Limb (tissue), 2 donors: ENCODE measurements around the gene DMRT2.

Experiments used
- DNase-seq, 2 donors: peaks; one replicate each; pipeline ENCODE4 v3.0.0-alpha.2; 2016; ENCODE audit errors: extremely low spot score in 2 of 2

DMRT2 gene

DNA sequence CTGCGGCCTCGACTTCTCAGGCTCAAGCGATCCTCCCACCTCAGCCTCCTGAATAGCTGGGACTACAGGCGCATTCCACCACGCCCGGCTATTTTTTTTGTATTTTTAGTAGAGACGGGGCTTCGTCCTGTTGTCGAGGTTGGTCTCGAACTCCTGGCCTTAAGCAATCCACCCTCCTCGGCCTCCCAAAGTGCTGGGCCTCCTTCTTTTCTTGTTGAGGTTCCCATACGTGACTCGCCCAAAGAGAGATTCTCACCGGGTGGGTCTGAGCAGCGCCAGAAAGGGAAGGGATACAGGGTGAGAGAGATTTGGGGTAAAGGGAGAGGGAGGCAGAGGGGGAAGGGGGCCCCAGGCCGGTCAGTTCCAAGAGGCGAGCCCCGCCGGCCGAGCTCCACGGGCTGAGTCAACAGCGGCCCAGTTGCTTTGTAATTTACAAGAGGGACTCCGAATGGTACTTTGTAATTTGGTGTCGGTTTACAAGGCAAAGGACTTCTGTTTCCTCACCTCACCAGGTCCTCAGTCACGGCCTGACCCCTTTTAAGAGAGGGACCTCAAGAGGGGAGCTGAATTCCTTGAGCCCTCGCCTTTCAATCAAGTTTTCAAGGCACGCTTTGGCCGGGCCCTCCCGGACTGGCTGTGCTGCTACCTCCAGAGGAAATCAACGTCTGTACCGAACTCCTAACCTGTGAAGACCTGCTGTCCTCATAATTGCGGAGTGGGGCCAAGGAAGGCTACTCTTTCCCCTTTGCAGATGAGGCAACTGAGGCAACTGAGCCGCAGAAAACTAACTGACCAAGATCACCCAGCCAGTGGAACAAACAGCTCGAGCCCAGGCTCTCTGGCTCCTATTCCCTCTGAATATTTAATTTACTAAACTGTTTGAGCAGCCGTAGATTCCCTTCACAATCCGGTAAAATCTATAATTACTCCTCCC is 3.3 kb upstream of the DMRT2 start:
- peak in 1 of 2 donors; percentile 46 for DNase-seq

DNA sequence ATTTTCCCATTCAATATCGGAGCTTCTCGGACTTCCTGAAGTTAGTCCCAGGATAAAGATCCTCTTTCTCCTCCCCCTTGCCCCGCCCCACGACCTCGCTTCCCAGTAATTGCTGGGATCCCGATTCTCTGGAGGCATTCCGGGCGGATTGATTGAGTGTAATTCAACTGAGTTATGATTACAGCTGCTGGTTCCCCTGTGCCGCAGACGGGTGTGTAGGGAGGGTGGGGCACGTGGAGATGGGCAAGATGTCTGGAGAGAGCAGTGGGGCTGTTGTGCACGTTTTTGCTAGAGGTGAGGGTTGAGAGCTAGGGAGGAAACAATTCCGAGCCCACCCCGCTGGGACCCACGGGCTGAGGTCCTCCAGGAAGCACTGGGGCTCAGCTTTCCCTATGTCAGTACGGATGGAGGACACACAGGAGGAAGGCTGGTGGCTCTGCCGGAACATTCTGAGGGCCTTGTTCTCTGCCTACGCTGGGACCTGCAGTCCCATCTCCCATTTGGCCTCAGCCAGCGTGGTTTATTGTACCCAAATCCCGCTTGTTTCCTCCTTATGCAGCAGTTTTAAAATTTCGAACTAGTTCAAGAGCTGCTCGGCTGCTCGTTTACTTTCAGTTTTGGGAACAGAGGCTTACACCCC is 2.4 kb upstream of the DMRT2 start:
- peak in 1 of 2 donors; percentile 54 for DNase-seq

DNA sequence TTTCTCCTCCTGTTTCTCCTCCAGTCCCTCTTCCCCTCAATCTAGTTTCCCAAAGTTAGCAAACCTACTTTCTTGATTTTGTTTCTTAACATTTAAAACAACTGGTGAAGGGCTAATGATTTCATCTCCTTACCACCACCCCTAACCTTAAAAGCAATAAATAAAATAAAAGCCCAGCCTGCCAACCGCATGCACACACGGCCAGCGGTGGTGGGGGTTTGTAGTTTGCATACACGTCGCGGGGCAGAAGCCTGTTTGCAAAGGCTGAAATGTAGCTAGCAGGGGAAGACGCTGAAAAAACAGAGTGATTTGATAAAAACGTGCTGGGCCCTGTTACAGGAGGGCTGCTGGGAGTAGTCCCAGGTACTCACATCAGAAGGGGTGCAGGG is 1.9 kb upstream of the DMRT2 start:
- DNase-seq: no peak

DNA sequence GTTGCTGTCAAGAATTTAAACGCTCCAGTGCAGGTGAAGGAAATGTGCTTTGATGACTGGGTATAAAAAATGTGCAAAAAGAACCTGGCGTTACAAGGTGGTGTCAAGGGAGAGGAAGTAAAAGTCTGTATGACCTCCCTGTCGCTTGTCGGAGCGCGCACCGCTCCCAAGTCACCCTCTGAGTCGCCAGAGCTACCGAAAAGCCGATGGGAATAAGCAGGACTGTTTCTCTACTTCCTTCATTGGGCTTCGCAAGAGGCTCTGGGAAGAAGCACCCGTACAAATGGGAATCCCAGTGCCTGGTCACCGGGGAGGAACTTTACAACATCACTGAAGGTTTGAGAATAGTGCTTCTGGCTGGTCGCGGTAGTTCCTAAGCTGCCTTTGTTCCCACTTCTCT is 1.3 kb upstream of the DMRT2 start:
- DNase-seq: no peak

DNA sequence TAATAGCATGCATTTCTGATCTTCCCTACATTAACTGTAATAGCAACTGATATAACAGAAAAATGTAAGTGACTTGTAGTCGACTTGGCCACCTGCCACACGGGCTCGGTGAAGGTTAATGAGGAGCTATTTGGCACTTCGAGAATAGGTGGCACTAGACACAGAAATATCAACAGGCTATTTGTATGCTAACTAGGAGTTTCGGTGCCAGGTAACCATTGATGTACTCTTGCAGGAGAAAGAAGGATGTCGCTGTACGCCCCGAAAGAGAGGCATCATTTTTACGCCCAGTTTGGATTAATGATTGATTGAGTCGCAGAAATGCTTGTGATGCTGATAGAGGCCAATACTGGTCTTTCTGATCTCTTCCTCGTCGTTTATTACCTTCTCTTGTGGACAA is 516 bp upstream of the DMRT2 start:
- DNase-seq: no peak

DNA sequence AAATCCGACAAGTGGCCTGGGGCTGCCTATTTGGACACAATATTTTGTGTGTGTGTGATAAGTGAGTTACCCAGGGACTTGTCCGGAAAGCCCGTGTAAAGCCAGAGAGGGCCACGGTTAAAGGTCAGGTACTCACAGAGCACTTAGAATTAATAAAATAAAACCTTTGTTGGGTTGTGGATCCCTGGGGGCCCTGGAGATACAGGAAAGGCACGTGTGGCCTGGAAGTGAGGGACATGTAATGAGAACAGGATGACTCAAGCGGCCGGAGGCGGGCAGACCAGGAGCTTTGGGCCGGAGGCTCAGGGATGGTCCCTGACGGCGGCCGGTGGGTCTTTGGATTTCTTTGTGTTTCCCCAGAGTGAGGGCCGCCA is 1.0 kb downstream of the DMRT2 start:
- DNase-seq: peak in 1 of 2 donors; percentile 43

DNA sequence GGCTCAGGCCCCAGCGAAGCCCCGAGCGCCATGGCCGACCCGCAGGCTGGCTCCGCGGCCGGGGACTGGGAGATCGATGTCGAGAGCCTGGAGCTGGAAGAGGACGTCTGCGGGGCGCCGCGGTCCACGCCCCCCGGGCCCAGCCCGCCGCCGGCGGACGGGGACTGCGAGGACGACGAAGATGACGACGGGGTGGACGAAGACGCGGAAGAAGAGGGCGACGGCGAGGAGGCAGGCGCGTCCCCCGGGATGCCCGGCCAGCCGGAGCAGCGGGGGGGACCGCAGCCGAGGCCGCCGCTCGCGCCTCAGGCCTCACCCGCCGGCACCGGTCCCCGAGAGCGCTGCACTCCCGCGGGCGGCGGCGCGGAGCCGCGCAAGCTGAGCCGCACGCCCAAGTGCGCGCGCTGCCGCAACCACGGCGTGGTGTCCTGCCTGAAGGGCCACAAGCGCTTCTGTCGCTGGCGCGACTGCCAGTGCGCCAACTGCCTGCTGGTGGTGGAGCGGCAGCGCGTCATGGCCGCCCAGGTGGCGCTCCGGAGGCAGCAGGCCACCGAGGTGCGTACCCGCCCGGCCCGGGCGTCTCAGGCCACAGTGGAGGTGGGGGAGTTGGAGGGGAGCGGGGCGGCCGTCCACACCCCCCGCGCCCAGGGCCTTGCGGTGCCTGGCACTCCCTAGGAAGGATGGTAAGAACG is 1.6 kb downstream of the DMRT2 start:
- peak in 1 of 2 donors; percentile 72 for DNase-seq

DNA sequence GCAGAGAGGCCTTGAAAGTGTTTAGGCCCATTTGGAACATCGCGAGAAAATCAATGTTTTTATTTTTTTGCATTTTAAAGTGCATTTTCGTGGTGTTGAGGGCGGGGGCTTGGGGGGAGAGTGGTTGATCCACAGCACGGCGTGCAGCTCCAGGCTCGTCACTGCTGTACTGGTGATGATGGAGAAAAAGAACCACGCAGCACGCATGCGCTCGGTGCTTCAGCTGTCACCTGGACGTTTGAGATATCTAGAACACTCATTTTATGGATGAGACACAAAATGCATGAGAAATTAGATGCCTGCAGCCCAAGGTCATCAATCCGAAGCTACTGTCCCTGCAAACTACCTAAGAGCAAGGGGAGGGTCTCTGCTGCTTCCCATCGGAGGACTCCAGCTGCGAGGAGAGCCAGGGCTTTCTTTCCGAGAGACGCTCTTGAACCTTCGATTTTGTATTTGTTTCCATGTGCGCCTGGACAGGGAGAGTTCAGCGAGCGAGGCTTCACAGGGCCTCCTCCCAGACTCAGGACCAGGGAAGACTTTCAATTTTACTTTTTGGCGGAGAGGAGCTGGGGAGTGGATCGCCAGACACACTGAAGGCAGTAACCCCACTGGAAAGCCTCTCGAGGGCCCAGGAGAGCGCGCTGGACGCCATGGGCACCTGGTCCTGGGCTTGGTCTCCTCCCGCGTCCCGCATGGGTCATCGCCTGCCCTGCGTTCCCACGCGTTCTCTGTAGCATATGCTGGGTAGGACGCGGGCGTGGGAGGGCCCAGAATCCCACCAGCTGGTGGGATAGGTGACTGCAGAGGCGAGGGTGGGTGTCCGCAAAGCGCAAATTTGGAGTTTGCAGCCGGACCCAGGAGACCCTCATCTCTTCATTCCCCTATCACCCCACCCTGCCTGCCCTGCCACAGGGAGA is 2.5 kb downstream of the DMRT2 start:
- DNase-seq: peak in 1 of 2 donors; percentile 47

DNA sequence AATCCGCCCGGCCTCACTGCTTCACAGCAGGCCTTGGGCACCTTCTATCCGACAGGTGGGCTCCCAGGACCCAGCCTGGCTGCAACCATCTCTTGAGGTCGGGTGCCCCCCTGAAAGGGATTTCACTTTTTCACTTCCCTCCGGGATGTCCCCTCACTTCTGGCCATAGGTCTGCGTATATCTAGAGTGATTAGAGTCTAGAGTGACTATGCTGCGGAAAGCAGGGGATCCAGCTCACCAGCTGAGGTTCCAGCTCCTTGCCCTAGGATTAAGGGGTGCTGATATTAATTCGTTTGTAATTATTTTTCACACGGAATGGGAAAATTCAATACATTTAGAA is 3.1 kb downstream of the DMRT2 start:
- no peak for DNase-seq

DNA sequence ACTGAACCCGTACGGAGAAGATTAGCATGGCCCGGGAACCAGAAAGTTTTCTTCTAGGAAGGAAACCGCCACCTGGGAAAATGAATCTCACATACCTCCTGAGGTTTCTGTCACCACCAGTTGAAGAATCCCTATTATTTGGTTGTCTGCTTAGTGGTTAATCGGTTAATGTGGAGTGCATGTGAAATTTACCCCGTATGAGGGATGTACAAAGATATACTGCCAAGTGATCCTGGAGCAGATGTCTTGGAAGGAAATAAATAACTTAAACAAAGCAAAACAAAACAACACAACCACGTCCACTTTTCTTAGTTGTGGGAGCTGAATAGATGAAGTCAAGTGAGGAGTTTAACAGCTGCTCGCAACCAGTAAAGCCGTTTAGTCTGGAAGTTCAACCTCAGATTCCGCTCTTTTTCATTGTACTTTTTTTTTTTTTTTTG is 3.8 kb downstream of the DMRT2 start:
- DNase-seq: peak in 1 of 2 donors; percentile 44

DNA sequence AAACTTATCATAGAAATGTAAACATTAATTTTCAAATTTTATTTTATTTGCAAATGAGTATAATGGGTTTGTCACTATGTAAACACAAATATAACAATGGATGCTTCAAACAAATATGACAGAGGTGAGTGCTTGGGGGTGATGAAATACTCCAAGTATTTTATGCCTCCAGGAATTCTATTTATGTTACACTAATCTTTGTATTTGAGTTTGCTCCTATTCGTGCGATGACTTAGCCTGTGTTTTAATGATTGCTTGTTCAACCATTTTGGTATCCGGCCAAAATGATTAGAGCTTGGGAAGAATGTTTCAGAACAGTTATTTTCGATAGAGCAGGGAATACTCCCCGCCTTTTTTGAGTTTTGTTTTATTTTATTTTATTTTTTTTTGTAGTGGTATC is 5.0 kb downstream of the DMRT2 start:
- DNase-seq: no peak

DNA sequence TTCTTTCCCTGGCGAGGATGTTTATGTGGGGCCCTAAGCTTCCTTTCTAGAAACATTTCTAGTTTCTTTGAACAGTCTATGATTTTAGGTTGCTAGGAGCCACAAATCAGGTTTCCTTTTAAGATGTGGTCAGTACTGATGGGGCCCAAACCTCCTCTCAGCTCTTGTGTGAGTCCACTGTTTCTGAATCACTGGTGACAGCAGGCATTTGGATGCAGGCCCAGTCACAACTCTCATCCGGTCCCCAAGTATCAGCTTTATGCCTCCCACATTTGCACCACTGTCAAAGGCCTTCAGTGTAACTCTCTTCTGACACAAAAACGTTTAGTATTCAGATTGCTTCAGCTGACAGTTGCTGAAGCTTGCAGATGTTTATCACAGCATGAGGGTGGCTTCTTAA is 7.8 kb downstream of the DMRT2 start:
- no peak for DNase-seq

DNA sequence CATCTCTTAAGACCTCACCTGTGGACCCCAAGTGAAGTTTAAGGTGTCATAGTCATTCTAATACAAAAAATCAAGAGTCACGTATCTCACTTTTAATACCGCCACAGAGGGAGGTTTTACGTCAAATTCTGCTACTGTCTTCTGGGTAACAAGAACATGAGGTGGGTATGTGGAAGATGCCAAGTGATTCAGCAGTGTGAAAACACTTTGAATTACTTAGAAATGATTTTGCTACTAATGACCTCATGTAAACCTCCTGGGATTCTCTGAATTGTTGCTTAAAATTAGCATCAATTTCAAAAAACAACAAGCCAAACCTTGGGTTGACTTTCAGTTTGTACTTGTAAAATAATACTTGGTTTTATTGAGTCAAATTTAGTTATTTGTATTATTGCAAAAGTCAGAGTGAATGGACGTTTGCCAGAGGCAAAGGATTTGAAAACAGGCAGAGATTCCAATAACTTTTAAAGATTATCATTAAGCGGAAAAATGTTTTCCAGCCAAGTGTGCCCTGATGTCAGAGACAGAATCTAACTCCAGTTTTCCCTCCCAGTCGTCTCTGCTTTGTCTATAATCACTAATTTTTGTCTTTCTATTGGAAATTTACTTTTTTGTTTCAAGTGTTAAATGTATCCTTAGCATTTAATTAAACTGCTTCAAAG is 8.8 kb downstream of the DMRT2 start:
- DNase-seq: no peak

DNA sequence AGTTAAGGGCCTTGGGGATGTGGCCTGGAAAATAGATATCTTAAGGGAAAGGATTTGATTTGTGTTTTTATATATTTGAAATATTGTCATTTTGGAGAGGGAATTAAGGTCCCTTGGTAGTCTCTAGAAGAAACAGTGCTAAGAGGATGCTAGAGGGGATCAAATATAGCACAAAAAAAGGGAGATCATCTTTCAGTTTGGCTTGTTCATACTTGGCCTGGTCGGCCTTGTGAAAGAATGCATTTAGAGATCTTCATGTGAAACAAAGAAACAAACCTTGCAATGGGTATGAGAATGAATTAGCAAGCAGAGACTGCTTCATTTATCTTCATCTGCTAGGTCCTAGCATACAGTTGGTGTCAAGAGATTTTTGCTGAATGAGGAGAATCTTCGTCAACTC is 15.0 kb downstream of the DMRT2 start:
- no peak for DNase-seq

DNA sequence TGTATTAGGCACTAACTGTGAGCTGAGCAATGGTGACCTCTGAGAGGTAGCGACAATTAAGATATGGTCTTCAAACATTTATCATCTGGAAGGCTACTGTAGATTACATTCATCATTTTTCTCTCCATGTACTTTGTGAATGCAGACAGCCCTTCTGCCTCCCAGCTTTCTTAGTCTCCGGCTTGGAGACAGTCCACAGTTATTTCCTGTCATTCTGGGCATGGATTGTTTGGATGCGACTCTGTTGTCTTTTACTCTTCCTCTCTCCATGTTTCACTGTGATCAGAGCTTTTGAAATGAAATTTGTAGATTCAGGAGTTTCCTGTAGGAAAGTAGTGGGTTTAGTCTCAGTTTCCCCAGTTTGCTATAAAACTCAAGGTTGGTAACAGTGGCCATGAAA is 20.5 kb downstream of the DMRT2 start:
- no peak for DNase-seq

DNA sequence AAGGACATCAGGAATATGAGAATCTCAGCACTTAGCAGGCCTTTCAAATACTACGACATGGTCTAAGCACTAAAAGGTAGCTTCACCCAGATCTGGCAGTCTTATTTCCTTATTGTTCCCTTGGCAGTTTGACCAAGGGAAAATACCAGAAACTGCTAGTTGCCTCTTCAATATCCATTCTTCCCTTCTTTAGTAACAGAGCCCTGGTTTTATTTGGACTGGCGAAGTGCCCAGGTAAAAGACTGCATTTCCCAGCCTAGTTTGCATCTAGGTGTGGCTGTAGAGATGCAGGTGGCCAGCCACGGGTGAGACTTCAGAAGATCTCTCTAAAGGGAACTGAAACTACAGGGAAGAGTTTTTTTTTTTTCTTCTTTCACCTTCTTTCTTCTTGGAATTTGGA is 21.6 kb downstream of the DMRT2 start:
- DNase-seq: no peak

DNA sequence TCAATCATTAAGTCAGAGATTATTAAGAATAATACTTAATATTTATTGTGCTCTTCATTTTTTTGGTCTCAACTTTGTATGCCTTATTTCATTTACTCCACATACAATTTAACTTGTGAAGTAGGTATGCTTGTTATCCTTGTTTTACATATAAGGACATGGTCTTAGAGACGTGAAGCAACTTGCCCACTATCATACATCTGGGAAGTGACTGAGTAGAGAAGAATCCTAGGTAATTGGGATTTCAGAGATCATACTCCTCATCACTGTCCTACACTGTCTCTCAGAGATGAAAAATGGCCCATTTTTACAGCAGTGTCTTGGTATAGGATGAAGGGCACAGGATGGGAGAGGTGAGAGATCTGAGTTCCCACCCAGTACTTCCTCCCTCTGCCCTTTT is 23.3 kb downstream of the DMRT2 start:
- no peak for DNase-seq

DNA sequence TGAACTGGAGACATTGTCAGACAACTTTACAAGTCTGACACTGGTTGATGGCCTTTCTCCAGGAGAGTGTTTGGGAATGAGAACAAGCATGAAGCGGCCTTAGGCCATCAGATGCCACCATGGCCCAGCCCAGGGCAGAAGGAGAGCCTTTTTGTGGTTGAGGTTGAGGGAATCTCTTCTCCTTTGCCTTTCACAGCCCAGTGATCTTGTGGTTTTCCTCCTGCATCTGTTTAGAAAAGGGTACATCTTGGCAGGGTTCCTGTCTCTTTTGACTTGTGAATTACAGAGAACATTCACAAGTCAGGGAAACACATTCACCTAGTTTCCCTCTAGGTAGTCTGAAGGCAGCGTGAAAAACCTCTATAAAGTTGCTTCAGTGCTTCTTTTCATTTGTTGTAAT is 27.5 kb downstream of the DMRT2 start:
- no peak for DNase-seq

DNA sequence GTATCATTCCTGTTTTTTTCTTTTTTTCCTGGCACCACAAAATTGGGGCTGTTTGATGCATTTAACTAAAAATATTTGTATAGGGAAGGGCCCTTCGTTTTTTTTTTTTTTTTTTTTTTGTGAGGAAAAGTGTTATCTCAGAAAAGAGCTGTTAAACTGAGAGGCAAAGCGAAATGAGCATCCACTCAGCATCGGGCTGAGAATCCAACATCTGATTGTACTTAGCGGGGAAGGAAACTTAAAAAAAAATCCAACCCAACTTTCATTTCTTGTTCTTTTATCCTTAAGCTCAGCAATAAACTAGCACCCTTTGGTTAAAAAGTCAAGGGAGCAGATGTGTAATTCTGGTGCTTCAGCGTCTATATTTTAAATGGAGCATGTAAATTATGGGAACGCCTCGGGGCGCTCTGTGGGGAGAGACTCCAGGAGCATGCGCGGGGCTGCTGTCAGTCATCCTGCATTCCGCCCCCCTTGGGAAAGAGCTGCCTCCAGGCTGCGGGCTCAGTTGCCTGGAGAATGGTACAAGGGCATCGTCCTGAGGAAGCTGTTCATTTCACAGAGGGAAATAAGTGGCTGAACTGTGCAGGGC is 33.3 kb downstream of the DMRT2 start:
- DNase-seq: peak; percentile 72 to 78

DNA sequence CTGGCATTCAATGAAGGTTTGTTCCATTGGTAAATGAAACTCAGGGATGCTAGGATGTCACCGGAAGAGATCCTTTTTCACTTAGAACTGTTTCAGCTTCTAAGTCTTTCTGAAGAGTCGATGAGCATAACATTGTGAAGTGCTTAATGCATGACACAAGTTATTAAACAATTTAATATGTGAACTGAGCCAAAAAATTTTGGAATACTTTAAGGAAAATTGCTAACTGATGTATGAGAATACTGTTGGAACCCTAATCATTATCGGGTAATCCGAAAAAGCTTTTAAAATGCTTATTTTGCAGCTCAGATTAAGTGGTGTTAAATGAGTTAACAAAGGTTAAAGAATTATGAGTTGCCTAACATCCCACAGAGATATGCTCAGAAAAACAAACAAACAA is 34.9 kb downstream of the DMRT2 start:
- no peak for DNase-seq

DNA sequence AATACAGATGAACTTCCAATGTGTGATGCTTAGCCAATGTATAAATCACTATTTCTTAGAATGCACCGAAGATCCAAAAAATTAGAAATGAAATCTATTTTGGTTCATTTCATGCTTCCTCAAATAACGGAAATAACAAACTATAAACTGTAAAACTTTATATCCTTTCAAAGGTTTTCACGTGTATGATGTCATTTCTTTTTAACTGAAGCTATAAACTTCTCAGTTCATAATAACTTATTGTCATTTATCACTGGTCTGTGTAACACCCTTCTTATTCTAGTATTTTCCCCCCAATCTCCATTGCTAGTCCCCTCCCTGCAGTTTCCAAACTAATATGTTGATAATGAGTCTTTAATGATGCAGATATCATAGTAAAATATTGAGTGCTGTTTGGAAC is 36.4 kb downstream of the DMRT2 start:
- DNase-seq: no peak
